NCI-H510A treated with DMSO at 0.1 percent for 48 hours (cell line): Measurements from ENCODE around the gene PLXNA2.
A peak's percentile ranks its signal among the peaks of the same experiment; 100 is the strongest.

Experiments
- DNase-seq: peaks from one replicate; lab custom pipeline; 2025; lab: John Stamatoyannopoulos, UW

Gene PLXNA2

DNA sequence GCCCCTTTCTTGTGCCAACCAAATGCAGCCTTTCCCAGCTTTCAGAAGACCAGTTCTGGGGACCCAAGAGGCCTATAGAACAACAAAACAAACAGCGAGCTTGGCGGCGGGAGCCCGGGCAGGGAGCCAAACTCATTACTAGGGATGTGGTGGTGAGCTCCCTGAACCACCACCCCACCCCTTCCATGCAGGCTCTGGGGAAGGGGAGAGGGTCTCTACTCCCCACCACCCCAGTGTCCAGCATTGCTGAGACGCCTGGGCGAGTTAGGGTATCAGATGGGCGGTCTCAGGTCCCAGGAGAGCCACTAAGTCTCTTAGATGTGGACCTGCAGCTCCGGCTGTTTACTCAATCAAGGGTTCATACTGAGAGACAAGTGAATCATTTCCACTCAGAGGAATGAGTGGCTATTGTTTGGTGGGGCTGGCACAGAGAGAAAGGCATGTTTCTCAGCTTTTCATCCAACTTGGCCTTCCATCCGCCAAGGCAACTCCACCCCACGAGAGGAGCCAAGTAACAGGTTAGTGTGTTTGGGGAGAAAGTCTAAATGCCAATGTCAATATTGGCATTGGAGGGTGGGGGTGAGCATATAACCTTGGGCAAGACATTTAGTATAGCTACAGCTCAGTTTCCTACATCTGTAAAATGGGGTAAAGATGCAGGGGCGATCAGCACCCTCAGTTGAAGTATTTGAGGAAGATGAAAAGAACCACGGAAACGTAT lies 40.9 kb downstream of the PLXNA2 start:
- peak; percentile 83 for DNase-seq

DNA sequence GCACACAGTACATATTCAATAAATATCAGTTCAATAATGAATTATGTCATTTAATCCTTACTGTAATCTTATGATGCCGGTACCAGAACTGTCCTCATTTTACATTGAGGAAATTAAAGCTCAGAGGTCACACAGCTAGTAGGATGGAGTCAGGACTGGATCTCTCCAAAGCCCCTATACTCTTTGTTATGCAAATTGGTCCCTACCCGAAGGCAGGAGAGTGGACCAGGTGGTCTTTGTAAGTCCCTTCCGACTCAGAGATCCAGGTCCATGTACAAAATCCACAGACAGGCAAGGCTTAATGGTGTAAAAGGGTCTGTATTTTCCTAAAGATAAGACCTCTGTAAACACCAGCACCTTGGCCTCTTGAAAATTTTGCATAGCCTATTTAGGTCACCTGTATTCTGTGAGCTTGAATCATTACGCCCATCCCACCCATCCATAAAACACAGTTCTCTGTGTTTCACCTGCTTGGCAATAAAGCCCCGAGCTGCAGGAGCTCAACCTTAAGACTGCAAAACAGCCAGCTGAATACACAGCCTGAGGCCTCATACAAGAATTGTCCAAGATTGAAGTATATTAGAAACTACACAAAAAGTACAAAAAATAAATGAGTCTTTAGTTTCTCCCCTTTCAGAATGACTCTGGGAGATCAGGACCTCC lies 41.7 kb downstream of the PLXNA2 start:
- peak; percentile 17 for DNase-seq

DNA sequence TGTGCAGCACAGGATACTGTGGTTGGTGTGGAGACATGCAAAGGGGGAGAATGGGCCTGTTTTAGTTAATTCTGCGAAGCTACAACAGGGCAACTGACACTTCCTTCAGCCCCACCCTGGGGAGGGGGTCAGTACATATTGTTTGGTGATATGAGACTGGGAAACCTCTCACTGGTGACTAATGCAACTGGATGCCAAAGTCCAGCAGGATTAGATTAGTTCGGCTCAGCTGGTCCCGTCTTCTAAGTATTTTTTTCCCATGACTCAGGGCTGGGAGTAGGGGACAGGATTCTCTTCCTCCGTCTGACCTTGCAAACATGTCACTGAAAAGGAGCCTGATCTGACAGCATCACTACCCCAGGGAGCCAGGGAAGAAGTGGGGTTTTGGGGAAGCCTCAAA lies 43.0 kb downstream of the PLXNA2 start:
- DNase-seq = no peak

DNA sequence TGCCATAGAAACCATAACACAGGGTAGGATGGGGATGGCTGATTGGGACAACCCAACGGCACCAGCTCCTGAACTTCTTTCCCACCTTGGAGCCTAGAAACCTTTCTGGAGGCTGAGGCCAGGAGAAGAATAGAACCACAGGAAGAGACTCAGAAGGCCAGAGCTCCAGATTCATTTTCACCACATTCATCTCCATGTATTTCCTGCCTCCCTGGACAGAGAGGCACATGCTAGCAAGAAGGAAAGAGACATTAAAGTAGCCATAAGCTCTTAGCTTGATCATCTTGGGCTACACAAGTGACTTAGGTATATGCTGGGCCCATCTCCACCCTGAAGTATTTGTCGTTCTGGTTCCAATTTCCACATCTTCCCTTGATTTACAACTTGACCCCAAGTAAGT lies 44.1 kb downstream of the PLXNA2 start:
- DNase-seq = no peak

DNA sequence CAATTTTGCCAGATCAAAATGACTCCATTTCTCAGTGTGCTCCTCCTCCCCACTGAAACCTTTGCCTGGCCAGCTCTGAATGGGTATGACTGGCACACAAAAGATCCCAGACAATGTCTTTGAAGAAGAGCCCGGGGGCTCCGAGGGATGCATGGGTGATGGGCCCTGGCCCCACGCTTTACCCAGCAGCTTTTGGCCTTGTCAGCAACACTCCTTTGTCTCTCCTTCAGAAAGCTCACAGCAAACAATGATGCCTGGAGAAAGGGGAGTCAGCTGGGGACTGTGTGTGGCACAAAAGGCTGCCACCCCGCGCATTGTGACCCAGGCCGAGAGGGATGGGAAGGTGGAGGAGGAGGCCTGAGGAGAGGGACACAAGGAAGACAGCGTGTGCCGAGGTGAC lies 45.9 kb downstream of the PLXNA2 start:
- DNase-seq = no peak

DNA sequence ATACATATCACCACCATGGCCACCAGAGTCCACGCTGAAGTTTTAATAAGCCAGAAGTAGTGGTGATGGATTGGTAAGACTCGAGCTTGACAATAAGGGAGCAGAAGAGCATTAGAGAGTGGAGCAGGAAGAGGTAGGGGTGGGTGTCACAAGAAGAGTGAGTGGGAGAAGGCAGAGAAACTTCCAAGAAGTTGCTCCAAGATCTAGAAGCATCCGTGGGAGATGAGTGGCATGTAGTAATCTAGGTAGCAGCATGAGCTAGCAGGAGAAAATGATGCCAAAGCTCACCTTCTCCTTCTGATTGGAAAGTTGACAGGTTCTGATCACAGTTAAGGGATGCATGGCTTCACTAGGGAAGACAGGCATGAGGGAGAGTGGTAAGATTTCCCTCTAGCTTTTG lies 49.2 kb downstream of the PLXNA2 start:
- no peak for DNase-seq

DNA sequence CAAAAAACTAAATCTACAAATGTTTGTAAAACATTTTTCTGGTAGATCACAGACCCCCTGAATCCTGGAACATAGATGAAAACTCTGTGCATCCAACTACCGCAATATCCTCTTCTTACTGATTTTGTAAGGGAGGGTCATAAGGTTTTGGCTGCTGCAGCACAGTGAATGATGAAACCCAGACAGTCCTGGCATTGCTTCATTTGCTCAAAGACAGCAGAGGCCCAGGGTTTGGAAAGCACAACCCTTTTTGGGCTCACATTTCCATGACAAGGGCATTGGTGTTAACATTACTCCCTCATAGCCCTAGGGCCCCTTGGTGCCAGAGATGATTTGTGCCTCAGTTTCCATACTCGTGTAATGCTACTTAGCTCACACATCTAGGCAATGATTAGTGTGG lies 51.2 kb downstream of the PLXNA2 start:
- no peak for DNase-seq

DNA sequence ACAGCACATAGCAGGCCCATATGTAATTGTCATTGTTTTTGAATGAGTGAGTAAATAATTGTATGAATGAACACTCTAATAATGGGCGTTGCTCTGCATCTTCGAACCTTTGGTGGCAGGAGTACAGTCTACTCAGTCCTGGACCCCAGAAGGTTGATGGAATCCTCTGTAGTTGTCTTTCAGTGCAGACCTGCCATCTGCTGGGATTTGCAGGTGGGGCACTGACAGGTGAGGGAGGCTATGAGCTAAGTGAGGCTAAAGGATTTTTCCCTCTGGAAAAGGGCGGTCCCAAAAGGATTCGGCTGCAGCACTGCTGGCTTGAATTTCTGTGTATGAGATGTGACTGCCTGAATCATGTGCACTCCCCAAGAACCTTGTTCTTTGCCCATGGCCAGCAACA lies 53.4 kb downstream of the PLXNA2 start:
- no peak for DNase-seq

DNA sequence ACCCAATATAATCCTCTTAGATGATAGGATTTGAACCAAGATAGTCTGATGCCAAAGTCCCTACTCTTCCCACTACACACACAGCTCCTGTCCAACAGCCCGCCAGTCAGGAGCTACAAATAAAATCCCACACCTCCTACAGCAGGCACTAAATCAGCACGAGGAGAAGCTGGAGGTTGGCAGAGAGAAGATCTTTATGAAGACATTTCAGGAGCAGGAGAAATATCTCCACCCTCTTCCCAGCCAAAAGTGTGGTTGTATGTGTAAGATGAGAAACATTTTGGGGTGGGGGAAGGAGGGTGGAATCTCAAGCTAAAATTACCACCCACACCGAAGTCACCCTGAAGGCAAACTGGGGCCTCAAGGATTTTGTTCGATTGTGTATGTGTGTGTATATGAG lies 54.5 kb downstream of the PLXNA2 start:
- no peak for DNase-seq

DNA sequence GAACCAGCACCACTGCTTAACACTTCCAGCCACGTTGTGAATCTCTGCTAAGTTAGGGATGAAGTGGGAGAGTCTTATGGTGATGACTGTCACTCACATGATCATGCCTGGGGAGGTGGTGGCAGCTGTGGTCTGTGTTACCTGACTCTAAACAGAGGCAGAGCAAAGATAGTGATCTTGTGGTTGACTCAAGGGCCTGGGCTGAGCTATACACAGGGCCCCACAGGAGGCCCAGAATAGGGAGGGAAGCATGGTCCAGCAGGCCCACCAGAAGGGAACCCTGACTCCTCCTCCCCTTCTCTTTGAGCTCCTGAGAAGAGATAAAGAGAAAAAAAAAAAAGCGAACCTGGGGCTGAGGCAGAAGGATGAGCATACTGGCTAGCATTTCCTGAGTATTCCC lies 55.0 kb downstream of the PLXNA2 start:
- DNase-seq = peak; percentile 41

DNA sequence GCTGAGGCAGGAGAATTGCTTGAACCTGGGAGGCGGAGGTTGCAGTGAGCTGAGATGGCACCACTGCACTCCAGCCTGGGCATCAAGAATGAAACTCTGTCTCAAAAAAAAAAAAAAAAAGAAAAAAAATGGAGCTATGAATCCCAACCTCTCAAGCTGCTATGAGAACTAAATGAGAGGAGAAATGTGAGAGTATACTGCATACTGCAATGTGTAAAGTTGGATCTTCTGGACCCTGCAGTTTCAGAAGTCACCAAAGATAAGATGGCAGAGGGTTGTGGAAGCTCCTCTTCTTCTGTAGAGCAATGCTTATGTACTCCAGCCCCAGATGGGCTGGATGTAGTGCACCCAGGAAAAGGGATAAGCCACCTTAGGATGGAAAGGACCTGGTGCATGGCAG lies 55.6 kb downstream of the PLXNA2 start:
- no peak for DNase-seq

DNA sequence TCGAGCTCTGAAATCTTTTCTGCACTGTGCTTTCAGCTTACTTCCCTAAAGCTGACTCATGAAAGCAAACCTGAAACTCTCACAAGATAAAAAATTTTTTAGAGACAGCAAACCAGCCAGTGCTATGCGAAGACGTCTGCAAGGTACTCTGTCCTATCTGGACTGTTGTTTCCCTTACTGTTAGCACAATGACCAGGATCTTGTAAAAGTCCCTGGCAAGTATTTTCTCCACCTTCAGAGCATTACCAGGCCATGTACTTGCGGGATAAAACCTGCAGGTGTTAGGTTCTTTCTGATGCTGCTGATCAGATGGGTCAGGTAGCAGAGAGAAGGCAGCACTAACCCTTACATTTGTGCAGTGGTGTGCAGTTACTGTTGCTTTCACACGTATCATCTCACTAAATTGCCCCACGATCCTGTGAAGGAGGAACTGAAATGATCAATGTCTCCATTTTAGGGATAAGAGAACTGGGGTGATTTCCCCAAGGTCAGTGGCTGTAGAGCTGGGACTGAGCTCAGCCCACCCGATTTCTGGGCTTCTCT lies 56.6 kb downstream of the PLXNA2 start:
- DNase-seq = no peak

DNA sequence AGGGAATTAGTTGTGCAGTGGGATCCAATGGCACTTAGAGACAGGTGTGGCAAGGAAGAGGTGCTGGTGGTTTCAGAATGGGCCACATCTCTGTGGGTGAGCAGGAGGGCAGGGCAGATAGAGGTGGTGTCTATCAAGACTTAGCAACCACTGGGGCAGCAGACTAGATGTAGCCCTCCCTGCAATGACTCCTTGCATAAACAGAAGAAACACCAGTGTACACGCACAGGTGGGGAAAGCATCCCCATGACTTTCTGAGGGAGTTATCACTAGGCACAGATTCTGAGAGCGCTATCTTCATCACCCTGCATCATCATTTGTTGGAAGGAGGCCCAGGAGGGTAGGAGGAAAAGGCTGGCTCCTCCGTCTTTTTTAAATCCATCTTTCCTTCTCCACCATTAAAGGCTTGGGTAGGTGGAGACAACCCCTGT lies 58.4 kb downstream of the PLXNA2 start:
- DNase-seq = peak; percentile 27

DNA sequence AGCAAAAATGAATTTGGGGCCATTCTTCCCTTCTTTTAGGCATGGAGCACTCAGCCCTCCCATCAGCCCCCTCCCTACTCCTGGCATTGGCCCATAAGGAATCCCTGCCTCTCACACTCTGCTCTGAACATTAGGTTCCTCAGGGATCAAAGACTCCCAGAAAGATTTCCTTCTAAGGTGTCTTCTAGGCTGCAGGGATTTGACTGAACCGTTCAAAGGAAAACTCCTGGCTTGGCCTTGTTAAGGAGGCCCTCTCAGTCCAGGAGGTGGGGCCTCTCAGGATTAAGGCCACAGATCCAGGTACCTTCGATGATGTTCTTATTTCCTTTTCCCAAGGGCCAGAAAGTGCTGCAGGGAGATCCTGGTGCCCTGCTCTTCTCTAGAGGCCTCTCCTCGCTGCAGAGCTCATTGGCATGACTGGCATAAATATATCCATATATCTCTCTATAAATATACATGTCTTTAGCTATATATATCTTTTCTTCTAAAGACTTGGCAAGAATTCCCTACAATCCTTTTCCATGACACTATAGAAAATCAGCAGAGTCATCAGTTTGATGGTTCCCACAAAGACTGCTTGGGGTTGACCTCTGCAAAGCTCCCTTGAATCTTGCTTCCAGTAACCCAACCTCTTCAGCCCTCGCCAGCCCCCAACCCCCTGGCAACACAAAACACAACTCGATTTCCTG lies 59.1 kb downstream of the PLXNA2 start:
- DNase-seq = no peak

DNA sequence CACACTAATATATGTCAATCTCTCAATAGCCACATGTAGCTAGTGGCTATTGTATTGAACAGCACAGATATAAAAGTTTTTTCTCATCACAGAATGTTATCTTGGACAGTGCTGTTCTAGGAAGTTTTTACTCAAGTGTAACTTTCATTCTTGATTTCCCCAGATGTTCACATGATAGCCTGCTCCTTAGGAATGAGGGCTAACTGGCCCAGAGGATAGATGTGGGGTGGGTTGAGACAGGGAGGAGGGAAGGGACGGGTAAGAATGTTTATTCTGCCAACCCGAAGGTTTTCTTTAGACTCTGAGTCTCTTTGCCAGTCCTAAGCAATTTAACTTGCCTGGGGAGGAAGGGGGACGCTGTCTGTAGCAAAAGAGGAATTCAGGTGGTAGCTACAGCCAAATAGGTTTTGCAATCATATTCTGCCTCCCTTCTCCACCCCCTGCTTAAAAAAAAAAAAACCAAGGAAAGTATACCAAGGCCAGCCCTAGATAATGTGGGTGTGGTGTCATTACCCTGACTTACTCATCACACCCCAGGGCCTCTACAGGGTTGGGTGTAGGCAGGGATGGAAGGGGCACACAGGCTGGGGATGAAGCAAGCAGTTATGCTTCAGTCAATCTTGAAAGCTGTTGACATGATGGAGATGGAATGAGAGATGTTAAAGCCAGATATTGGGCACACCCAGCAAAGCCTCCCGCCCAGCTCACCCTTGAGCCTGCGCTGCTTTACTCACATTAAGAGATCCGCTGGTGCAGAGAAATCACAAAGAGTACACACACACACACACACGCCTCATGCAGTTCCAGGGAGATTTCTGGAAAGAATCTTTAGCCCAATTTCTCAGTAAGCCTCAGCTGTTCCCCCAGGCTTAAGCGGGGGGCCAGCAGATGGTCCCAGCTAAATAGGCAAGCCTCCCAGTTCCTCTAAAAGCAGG lies 59.9 kb downstream of the PLXNA2 start:
- peak; percentile 35 for DNase-seq

DNA sequence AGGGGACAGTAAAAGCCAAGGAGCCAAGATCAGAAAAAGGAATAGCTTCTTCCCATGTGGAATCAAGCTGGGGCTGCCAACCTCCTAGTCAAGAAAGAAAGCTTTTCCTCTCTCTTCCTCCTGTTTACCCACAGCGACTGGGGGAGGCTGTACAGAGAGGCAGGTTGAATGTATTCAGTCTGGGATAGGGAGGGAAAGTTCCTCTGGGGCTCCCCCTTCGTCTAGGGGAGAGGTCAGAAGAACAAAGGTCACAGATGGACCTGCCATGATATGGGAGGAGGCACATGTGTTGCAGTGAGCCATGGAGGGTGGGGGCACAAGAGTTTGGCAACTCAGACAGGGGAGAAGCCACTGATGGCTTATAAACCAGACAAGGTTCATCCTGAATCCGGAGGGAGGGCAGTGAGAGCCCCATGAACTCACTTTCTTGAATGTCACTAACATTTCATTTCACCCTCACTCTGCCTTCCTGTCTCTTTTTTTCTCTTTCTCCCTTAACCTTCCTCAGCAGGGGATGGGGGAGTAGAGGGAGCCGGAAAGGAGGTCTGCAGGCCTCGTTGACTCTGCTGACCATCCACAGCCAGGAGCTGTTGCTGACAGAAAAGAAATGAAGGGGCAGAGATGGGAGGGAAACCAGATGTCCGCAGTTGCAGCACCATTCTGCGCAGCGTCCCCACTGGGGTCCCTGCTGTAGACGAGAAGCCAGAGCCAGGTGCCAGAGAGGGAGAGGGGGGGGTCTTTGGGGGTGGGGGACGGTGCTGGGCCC lies 61.1 kb downstream of the PLXNA2 start:
- no peak for DNase-seq

DNA sequence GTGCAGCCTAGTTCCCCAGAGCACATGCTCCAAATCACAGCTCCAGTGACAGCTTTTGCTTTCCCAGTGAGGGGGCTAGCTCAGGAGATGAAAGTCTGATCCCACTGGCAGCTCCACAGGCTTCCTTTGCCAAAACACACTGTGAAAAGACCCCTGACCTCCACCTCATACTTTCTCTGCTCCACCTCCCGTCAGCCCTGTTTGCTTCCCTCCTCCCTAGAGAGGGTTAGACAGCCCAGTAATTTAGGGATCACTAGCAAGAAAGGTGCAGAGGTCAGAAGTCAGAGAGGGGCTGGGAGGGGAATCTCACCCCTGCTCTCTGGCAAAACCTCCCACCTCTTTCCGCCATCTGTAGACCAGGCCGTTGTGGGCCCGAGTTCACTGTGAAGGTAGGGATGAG lies 62.8 kb downstream of the PLXNA2 start:
- DNase-seq = no peak

DNA sequence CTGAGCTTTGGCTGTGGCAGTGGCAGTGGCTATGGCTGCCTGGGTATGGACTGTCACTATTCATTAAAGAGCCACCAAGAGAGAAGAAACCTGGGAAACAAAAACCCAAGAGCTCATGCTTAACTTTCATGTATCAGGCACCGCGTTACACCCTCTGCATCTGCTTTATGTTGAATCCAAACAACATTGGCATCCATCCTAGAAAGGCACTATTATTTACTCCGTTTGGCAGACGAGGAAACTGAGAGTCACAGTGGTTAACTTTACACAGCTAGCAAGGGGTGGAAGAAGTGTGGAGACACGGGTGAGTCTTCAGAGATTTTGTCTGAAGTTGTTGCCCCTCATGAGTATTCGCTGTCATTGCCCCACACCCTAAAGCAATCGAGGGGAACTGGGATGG lies 63.8 kb downstream of the PLXNA2 start:
- no peak for DNase-seq

DNA sequence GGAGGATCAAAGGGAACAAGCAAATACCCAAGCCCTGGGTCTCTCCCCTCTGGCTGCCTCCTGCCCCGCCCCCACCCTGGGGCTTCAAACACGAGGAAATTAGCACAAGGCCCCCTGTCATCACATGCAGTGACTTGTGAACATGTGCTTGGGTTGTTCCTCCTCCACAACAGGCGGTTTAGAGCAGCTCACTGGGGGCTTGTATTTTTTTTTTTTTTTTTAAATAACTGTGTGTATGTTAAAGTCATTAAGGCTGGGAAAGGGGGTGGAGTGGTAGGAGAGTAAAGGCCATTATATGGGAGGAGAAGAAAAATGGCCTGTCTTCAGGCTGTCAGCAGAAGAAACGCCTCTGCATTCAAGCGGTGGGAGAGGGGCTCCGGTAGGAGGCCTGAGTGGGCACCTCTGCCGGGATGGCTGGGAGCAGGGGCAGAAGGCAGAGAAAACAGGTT lies 64.2 kb downstream of the PLXNA2 start:
- DNase-seq = no peak

DNA sequence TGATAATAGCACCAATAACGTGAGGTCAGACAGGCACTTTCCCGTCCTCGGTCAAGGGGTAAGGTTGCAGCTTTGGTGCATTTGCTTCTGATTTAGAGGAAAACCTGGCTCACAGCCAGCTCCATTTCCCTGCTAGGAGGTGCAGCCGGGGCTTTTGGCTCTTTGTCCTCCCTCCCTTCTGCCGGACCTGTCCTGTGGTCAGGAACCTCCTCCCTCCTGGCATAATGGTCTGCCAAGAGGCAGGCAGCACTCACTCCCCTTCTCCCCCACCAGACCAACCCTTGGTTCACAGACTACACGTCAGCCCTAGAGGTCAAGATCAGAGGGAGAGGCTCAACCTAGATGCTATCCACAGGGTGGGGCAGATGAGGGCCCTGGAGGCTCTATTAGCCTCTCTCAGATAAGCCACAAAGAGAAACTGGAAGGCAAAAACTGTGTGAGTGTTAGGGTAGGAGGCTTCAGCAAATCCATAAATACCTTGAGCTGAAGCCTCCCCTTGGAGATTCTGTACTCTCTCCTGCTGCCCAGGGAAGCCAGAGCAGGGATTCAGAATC lies 64.8 kb downstream of the PLXNA2 start:
- DNase-seq = peak; percentile 18

DNA sequence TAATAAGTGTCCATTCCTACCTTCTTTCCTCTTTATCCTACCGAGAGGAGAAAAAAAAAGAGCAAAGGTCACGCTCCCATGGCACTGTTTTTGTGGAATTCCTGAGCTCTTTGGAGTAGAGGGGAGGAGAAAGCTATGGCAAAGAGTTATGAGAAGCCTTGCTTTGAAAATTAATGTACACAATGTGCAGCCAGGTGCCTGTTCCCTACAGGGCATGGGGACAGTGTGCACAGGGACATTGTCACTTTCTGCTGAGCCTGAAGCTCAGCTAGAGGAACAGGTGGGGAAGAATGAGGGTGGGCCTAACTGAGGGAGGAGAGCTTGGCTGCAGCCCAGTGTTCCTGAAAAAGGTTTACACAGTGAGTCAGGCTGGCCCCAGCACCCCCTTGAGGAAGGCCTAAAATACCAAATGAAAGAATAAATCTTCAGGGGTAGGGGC lies 66.1 kb downstream of the PLXNA2 start:
- peak; percentile 85 for DNase-seq
